HG02938 (cell line): ENCODE data around the gene AUTS2.

Source experiments
- ATAC-seq: cut with Tn5 transposase; IDR thresholded peaks from one replicate; pipeline ENCODE4 v1.9.1; 2021; ENCODE audit warnings: mild to moderate bottlenecking, moderate library complexity; ENCODE audit not compliant: unreplicated experiment

Gene AUTS2

DNA sequence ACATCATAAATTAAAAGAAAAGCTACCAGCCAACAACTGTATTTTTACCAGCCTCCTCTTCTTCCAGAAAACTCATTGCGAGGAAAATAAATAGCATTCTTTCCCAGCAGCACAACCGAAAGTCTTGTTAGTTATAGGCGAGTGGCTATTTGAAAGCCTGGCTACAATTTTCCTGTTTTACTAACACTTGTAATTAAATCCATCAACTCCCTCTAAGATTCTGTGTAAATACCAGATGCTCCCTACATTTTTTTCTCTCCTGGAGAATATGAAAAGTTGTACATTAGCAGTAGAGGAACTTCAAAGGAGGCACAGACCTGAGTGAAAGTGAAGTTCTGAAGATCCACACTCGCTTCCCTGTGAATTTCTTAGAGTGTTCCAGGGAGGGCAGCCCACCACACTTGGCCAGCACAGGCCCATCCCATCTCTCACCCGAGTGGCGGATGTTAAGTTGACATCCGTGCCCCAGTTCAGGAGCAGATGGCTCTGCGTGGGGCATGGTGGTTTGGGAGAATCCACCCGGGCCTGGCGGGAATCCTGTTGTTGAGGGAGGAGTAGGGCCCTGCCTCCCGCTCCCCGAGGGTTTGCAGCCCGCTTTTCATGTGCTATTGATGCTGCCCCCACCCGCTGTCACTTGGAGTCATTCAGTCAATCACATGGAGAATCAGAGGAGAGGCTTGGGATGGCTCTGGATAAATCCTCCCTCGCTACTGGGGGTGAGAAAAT, 1082.6 kb downstream of the AUTS2 start:
- ATAC-seq: no peak

DNA sequence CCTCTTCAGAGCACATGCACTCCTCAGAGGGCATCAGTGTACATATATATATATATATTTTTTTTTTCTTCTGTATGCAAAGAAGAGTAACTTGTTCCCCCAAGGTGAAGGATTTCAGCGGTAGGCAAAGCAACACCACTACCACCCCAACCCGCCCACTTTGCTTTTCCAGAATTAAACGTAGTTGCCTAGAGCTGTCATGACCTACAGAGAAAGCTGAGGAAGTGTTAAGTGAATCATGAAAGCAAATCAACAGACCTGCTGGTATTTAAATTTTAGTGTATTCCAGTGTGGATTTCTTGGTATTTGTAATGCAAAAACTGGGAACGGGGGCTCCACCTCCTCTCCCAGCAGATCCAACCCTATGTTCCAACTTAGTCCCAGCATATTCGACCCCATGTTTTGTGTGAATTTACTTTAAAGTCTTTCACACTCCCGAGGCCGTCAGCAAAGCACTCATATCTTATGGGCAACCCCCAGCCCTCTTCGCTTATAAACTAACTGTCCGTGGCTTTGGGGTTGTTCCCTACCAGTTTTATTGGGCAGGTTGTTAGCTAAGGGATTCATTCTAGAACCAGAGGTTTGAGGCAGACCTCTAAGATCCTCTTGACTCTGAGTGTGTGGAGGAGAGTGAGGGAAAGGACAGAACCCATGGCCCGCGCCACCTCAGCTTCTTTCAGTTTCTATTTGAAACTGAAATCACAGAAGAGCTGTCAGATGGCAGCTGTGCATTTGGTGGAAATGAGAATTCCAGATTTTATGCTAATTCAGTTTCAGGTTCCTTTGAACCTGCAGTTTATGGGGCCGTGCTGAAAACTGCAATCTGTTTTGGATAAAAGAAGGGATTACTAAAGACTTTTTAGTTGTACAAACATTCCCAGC, 1083.4 kb downstream of the AUTS2 start:
- peak; percentile 67 for ATAC-seq

DNA sequence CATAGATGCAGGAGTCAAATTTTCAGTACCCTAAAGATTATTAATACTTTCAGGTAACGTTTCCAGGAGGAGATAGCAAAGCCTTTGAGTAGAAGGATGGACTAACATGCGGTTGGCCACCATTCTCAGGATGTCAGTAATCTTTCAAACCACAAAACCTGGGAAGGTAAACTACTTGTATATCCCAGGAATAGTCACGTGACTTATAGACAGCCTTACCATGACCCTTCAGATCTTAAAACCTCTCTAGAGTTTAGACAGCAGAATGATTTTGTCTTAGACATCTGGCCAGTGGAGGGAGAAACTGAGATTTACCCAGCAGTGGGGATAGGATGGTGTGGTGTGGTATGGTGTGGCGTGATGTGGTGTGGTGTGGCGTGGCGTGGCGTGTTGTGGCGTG, 1085.9 kb downstream of the AUTS2 start:
- no peak for ATAC-seq

DNA sequence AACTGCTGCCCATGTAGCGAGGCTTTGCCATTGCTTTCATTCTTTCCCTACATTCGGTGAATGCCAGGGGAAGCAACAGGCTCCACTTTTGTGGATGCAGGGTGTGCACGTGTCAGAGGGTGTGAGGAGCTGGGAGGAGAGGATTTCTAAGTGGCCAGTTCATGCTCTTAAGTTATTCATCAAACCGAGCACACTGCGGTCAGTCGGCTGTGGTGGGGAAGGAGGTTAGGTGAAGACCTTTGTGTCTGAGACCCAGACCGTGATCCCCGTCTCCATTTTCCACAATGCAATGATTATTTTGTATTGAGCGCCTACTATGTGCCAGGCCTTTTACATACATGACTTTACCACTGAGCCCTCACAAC, 1095.0 kb downstream of the AUTS2 start:
- peak; percentile 1 for ATAC-seq

DNA sequence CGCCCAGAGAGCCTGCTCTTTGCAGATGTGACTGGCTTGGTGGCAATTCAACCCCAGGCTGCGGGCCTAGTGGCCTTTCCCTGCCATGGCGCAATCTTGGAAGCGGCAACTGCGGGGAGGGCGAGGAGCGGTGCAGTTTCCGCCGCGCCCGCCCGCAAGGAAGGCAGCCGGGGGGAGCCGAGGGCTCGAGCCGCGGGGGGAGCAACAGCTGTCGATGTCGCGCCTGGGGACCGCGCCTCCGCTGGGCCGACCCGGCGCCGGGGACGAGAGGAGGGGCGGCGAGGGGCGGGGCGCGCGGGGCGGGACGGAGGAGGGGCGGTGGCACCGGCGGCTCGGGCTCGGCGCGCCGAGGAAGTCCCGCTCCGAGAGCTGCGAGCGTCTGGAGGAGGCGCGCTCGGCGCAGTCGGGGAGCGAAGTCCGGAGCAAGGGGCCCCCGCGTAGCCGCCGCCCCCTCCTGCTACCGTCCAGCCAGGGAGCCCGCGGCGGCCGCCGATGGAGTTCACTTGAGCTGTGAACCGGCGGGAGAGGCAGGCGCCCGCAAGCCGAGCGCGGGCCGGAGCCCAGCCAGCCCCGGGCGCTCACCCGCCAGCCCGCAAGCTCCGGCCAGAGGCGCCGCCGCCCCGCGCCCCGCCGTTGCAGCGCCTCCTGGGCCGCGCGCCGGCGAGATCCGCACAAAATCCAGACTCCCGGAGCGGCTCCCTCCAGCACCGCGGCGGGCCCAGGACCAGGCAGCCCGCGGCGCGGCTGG, 1095.6 kb downstream of the AUTS2 start:
- ATAC-seq: peak; percentile 44

DNA sequence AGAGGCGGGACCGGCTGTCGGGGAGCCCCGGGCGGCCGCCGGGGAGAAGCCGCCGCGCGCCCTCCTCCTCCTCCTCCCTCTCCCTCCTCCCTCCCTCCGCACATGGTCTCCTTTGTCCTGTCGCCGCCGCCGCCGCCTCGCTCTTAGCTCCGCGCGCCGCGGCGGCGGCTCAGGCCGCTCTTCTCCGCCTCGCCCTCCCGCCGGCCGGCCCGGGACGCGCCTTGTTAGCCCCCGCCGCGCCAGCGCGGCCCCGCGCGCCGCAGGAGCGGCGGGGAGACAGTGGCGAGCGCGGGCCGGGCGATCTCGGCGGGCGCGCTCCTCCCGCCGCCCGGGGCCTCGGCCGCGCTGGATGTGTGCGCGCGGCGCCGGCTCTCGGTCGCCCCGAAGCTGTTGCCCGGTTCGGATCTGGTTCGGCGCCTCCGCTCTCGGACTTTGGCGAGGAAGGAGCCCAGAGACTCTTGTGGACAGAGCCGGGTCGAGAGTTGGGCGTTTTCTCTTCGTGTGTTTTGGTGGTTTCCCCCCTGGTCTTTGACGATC, 1096.2 kb downstream of the AUTS2 start:
- peak; percentile 34 for ATAC-seq

DNA sequence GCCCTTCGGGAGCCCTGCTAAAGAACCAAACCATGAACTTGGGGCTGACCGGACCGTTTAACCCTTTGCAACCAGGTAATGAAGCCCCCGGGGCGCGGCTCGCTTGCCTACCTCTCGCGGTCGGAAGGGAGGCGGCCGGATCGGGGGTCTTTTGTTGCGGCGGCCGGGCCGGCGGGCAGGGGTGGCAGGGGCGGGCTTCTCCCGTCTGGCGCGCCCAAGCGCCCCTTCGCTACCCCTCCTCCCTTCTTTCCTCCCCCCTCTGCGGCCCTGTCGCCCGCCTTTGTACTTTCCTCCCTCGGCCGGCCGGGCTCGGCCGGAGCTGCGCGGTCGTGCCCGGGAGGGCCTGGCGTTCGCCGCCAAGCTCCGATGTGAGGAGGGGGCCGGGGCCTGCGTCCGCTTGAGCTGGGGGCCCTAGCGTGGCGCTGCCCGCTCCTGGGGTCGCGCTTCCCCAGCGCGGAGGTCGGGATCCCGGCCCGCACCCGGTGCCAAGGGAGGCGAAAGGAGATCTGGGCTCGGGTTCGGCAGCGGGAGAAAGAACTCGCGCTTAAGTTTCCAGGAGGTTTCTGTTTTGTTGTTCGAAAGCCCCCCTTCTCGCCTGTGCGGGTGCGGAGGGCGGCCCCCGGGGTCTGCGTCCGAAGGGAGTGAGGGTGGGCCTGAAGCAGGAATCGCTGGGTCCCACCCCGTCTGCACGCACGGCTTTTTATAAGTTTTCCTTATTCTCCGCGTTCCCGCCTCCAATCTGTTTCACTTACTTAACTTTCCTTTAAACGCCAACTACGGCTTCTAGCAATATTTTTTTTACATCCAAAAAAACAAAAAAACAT, 1096.9 kb downstream of the AUTS2 start:
- peak; percentile 8 for ATAC-seq

DNA sequence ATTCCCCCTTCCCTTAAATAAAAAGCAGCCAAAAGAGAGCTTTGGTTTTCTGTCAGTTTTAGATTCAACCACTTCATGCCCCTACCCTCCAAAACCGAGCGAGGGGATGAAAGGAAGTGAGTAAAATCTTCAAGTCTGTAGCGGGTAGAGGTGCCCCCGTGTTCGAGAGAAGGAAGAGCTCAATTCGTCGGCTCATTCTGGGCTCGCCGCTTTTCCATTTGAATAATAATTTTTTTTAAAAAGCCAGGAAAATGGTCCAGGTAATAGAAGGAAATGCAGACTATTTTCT, 1097.5 kb downstream of the AUTS2 start:
- no peak for ATAC-seq

DNA sequence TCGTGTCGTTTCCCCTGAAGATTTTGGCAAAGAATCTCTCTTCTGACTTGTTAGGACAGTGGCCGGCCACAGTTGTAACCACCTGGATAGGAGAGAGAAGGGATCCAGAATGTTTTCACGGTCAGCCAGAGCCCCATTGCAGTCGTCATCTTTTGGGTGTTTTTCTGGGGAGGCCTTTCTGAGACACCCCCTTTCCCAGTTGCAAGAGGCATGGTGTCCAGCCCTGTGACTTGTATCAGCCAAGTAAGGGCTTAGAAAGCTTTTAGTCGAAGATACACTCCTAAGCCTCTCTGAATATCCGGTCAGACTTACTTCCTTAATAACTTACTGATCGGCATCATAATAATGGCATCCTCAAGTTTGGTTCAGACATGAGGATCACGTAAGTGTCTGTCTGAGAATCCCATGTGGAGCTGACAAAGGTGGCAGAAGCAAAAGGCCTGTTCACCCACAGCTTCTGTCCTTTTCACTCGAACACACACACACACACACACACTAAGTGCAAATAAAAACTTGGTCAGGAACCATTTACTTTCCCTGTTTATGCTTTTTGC, 1098.0 kb downstream of the AUTS2 start:
- ATAC-seq: no peak

DNA sequence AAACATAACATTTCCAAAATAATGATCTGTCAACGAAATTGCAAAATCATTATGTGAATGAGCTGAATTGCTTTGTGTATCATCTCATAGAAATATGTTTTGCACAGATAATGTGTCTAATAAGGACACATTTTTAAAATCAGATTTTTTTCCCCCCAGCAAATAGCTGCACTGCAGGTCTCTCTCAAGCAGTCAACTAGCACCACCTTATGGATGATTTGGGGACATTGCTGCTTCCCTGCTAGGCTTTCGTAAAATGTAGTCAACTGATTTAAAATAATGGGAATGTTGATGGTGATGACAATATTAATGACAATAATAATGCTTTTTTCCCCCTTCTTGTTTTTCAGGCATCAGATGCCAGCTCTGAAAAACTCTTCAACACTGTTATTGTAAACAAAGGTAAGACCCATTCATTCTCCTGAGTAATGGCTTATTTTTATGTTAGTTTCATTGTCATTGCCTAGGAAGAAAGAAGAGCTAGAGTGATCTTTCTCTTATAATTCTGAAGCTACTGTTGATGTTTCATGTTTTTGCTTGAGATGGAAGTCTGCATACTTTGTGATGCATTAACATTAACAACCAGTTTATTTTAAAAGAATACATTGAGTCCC, 1100.1 kb downstream of the AUTS2 start:
- peak; percentile 32 for ATAC-seq

DNA sequence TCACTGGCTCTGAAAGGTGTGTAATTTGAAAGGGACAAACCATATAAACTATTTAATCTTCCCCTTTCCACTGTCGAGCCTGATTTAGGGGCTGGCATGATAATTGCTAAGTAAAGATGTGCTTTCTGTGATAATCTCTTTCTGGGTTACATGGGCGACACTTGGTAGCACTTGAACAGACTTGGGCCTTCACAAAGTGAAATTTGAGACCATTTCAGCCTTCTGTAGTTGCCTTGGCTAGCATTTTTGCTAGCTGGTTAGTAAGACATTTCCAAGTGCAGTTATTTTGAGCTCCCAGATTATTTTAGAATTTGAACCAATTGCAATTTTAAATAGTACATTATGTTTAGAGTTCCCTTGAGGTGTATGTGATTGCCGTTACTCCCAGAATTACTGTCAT, 1101.0 kb downstream of the AUTS2 start:
- ATAC-seq: no peak

DNA sequence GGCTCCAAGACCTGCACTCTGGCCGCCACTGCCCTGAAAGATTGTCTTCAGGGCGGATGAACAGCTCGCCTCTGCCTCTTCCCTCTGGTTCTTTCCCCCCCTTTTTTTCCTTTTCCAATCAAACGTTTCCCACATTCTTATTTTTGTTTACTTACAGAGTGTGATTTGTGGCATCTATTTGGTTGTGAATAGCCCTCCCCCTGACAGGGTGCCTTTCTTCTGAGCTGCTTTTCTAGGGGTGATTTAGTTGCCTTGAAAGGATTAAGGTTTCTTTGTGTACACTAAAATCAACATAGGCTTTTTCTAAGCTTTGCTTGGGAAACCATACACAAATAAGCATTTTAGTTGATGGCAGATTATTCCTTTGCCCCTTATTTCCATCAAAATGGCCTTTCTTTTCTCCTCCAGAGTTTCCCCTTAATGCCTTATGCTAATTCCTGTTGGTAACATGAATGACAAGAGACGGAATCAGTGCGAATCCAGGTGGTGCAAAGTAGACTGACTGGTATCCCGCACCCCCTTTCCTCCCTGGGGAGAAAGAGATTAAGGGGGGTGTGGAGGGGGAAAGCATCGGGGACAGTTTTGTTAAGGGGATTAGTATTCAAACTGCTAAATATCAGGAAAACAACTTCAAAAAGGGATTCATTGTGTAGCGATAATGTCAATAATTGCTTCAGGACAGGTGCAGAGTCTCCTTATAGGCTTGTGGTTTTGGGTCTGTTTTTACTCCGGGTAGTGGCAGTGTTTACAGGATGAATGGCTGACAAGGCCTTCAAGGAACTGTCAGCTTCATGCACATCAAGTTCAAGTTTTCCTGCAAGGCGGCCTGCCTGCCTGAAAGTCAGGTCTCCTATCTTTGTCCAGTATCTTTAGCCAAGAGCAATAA, 1102.0 kb downstream of the AUTS2 start:
- ATAC-seq: no peak

DNA sequence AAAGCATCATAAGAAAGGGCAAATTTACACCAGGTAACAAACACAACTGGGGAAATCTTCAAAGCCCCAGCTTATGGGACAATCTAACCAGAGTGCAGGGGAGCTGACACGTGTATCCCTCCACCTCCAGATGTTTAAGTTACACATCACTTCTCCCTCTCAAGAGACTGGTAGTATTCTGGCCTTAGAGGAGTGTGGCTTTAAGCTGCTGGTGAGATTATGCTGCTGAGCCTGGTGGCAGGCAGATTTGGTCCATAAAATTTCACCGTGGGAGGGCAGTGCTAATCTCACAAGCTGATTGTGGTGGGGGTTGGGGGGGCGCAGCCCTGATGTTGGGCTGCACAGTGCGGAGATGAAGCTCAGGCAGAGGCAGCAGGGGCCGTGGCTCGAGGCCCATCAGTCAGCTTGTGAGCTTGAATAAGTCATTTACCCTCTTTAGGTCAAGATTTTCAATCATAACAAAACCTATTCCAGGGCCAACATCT, 1102.7 kb downstream of the AUTS2 start:
- ATAC-seq: no peak

DNA sequence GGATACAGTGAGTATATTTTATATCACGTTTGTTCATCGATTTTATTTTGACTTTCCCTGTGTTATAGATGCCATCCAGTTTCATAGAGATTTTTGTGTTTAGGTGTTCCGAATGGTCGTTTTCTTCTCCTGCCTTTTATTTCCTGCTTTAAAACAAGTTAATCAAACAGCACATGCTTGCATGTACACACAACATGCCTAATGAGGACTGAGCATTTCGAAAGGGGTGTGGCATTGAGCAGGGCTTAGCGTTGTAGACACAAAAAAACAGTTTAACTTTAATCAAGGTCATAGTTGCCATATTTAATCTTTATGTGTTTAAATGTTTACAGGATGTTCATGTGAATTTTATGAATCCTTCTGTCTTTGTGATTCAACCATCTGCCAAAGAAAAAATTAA, 1103.2 kb downstream of the AUTS2 start:
- ATAC-seq: no peak

DNA sequence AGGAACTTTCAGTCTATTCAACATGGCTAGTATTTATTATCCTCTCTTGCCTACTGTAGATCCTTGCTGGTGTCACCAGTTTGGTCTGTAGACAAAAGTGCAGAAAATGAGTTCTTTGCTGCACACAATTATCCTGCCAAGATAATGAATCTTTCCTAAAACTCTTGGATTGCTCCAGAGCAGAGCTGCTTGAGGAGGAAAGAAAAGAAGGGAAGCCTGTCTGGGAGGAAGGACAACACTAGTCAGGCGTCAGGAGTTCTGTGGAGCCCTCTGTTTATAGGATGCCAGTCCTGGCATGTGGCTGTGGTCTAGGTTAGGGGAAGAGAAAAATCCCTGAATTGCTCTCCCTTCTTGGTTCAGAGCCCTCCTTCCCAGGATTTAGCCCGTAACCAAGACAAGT, 1103.7 kb downstream of the AUTS2 start:
- no peak for ATAC-seq

DNA sequence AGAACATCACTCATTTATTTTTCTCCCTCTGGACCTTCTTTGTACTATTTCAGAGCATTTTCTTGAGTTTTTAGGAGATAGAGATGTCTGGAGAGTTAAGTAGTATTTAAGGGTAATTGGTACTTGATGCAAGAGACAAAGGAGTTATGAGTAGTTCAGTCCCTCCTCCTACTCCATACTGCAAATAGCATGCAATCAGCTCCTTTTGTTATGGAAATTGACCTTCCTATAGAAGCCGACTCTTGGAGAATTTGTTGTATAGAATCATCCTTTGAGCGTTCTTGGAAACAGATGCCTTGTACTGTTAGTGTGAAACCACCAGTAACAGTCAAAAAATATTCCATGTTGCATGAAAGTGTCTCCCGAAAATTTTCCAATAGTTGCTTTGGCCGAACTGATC, 1105.5 kb downstream of the AUTS2 start:
- ATAC-seq: no peak

DNA sequence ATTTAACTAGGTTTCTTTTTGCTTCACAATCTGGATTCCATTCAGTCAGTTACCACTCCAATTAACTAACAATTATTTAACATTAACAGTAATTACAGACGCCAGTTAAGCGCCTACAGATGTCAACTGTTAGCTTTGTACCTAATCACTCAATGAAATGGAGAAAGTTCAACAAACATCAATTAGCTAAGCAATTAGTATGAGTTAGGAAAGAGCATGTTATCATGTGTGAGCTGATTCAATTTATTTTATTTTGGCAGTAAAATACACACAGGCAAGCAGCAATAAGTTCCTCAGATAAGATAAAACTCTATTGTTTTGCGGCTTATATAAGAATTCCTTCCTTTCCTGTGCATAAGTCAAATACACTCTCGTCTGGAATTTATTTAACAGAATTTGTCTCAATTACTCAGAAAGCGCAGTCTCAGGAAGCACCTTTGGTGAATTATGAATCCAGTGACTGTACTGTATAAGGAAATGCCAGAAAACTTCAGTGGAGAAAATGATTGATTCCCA, 1106.6 kb downstream of the AUTS2 start:
- no peak for ATAC-seq

DNA sequence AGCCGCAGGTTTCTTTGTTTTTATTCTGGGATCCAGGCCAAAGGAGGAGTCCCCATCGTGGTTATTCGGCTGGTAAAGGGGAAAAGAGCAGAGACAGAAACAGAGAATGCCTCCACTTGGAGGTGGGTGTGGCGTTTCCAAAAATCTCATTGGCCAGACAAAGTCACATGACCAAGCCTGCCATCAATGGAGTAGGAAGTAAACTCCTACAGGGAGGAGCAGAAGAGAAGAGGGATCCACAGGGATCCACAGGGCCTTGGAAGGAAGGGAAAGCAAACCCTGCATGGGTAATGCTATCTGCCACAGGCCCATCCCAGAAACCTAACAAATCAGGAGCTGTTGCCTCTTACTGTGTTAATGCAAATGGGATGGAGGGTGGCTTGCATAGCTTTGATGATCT, 1107.9 kb downstream of the AUTS2 start:
- ATAC-seq: no peak

DNA sequence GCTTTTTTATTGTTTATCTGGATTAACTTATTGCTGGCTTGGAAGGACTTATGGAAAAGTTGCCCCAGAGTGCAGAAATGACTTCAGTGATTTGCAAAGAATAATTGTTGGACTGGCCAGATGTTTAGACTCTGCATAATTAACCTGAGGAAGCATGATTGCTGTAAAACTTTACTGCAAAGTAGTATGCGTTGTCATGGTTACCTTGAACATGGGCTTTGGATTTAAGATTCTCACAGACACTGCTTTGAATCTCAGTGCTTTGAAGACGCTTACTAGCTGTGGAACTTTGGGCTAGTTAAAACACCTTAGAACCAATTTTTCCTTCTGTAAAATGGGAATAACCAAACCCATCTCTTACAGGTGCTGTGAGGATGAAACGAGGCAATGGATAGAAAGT, 1108.4 kb downstream of the AUTS2 start:
- no peak for ATAC-seq
